ENCODE results near the gene CSNK2A1. TPM values are rescaled to one million over a fixed set of nuclear protein-coding genes. Genes with fewer than 3 reads are reported as not detected.

CSNK2A1 gene
- total and polyA plus RNA-seq, 2 of the 8 experiments (the other 6 are each of a cell fraction or from before 2014, with no cell fraction given), result 117 to 260 TPM

GRCh38 chr20:507006-507758 is 36.4 kb downstream of the CSNK2A1 start:
- Histone ChIP-seq H2BK15ac (ENCODE audit: low read length) (no peak overlapping the region), H3K4me2 (ENCODE audit: insufficient read depth in 1 of 2, low read depth in 2 of 2, low read length in 2 of 2) (no peak overlapping the region), H2BK5ac (ENCODE audit: low read depth, low read length) (no peak overlapping the region), H3K9ac (replicated peaks in 1 of 4; ENCODE audit: extremely low read depth in 1 of 4, low read depth in 3 of 4, low read length in 3 of 4) (no peak overlapping the region), H3K18ac (ENCODE audit: extremely low read depth, low read length) (no peak overlapping the region), H4K8ac (ENCODE audit: extremely low read depth, insufficient read depth, low read length) (no peak overlapping the region), H4K5ac (ENCODE audit: insufficient read length, low read depth, low read length) (no peak overlapping the region), H3K9me3 (ENCODE audit: insufficient read depth in 2 of 2, low read depth in 1 of 2, low read length in 1 of 2) (no peaks in the 10 kb centered on the region), H3K4me3 (ENCODE audit: extremely low read depth in 1 of 4, insufficient read depth in 2 of 4, low read depth in 3 of 4, low read length in 4 of 4) (no peak overlapping the region), H3K79me2 (ENCODE audit: control insufficient read depth in 1 of 2, insufficient read depth in 2 of 2, low read length in 2 of 2) (peaks cover 8 to 62% of the 10 kb centered on the region in 2 experiments), H2AFZ (ENCODE audit: low read length) (no peak overlapping the region), H2BK120ac (replicated peaks; ENCODE audit: low read depth, low read length) (no peak overlapping the region), H3K36me3 (ENCODE audit: control insufficient read depth in 2 of 4, insufficient read depth in 4 of 4, low read length in 3 of 4) (peaks cover 26 to 55% (median 43%) of the 10 kb centered on the region in 4 experiments), H3K27me3 (replicated peaks in 1 of 4; ENCODE audit: control insufficient read depth in 3 of 4, extremely low read depth in 1 of 4, insufficient read depth in 3 of 4, low read length in 3 of 4) (no peaks in the 10 kb centered on the region), H4K20me1 (replicated peaks in 1 of 2; ENCODE audit: control insufficient read depth in 1 of 2, insufficient read depth in 2 of 2, low read length in 2 of 2) (peaks cover 12 to 23% of the 10 kb centered on the region in 2 experiments), H3K14ac (ENCODE audit: insufficient read length) (no peak overlapping the region), H3K23me2 (ENCODE audit: low read depth, low read length) (no peaks in the 10 kb centered on the region), H2AK5ac (ENCODE audit: low read depth, low read length) (no peak overlapping the region), H2BK12ac (ENCODE audit: low read depth, low read length) (no peak overlapping the region), H3K79me1 (ENCODE audit: low read depth, low read length) (no peaks in the 10 kb centered on the region; the same call in none of the 2 replicates), H3K4me1 (replicated peaks in 1 of 4; ENCODE audit: control insufficient read depth in 3 of 4, insufficient read depth in 4 of 4, low read length in 3 of 4) (no peaks in the 10 kb centered on the region), H2BK20ac (ENCODE audit: low read length) (no peak overlapping the region), H4K91ac (replicated peaks; ENCODE audit: insufficient read length, low read length) (no peak overlapping the region), H3K23ac (ENCODE audit: insufficient read length) (no peak overlapping the region), H3K4ac (replicated peaks; ENCODE audit: insufficient read length, low read depth, low read length) (no peak overlapping the region), H3K56ac (replicated peaks; ENCODE audit: insufficient read length, low read depth, low read length) (no peak overlapping the region), H3K27ac (ENCODE audit: low read depth, low read length) (no peak overlapping the region)
- POLR2A ChIA-PET (ENCODE audit: partially characterized antibody), result no interaction called here
- CTCF ChIA-PET (ENCODE audit: partially characterized antibody), result interaction anchor here (0.6 to 1.6 kb wide), 3 partner anchors 29 to 232 kb away, joined by 3 to 4 read pairs (median 4); no protein-coding TSS in a partner anchor
- FAIRE-seq, result no peak
- no peak for TF ChIP-seq GTF2F1 (IDR thresholded peaks at IDR 0.05; ENCODE audit: borderline replicate concordance, low read depth, low read length)
- no peak for TF ChIP-seq YY1 (IDR thresholded peaks at IDR 0.05; ENCODE audit: low read depth, low read length)
- TF ChIP-seq PHF8 (conservative IDR thresholded peaks at IDR 0.05; ENCODE audit: low read depth, low read length), result no peak
- TF ChIP-seq TBP (IDR thresholded peaks at IDR 0.05; ENCODE audit: low read depth, low read length), result no peak
- no peak for TF ChIP-seq USF2 (IDR thresholded peaks at IDR 0.05; ENCODE audit: low read length)
- TF ChIP-seq EP300 (IDR thresholded peaks at IDR 0.05; ENCODE audit: borderline replicate concordance in 1 of 2, low read depth in 2 of 2, low read length in 2 of 2), result no peak
- TF ChIP-seq TEAD4 (IDR thresholded peaks at IDR 0.05; ENCODE audit: low read depth, low read length), result no peak
- DNase-seq (ENCODE audit: low read depth in 1 of 2, low spot score in 2 of 2), result no peak
- WGBS, 2 experiments (ENCODE audit: extremely low coverage in 1 of 2, insufficient coverage in 1 of 2, insufficient read length in 1 of 2, insufficient replicate concordance in 2 of 2, low coverage in 1 of 2, low lambda C conversion rate in 2 of 2, missing lambda C conversion rate in 1 of 2), result 95% methylated on average over 7 of the region's 7 CpGs; no CpG with 5 or more reads in 1 of the 2 experiments

Measured in H1 (cell line).